ENCODE results near the gene MED12.

Gene MED12

DNA sequence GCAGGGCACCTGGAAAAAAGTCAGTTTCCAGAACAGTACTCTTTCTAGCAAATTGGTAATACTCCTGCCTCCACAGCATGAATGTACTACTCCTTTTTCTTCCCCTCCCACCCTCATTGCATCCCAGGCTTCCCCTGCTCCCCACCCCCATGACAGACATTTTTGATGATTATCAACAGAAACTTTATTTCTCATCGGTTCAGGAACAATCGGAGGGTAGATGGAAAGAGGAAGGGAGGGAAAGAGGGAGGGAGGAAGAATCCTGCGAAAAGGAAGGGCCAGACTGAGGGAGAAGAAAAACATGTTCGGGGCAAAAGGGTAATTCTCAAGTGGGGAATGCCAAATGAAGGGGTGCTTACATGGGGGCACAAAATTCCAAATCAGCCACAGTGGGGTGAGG is 11.2 kb upstream of the MED12 start:
- no peak overlapping the region for H3K4me3 ChIP-seq (ENCODE audit: low read length)
- no peak for DNase-seq (ENCODE audit: low read depth)
- TF ChIP-seq, protein P1, sequence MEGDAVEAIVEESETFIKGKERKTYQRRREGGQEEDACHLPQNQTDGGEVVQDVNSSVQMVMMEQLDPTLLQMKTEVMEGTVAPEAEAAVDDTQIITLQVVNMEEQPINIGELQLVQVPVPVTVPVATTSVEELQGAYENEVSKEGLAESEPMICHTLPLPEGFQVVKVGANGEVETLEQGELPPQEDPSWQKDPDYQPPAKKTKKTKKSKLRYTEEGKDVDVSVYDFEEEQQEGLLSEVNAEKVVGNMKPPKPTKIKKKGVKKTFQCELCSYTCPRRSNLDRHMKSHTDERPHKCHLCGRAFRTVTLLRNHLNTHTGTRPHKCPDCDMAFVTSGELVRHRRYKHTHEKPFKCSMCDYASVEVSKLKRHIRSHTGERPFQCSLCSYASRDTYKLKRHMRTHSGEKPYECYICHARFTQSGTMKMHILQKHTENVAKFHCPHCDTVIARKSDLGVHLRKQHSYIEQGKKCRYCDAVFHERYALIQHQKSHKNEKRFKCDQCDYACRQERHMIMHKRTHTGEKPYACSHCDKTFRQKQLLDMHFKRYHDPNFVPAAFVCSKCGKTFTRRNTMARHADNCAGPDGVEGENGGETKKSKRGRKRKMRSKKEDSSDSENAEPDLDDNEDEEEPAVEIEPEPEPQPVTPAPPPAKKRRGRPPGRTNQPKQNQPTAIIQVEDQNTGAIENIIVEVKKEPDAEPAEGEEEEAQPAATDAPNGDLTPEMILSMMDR (conservative IDR thresholded peaks at IDR 0.05; ENCODE audit: low read length): no peak

- DNase-seq (ENCODE audit: low read depth): no peak
- no peak overlapping the region for H3K4me3 ChIP-seq (ENCODE audit: low read length)
- TF ChIP-seq, protein P1 (conservative IDR thresholded peaks at IDR 0.05; ENCODE audit: low read length): no peak
These were observed 10.5 kb upstream of the MED12 start for GRCh38 chrX:71107762-71108360.

GRCh38 chrX:71109051-71109450 is 9.3 kb upstream of the MED12 start:
- no peak for DNase-seq (ENCODE audit: low read depth)
- TF ChIP-seq, protein P1 (conservative IDR thresholded peaks at IDR 0.05; ENCODE audit: low read length): no peak
- no peak overlapping the region for H3K4me3 ChIP-seq (ENCODE audit: low read length)

DNA sequence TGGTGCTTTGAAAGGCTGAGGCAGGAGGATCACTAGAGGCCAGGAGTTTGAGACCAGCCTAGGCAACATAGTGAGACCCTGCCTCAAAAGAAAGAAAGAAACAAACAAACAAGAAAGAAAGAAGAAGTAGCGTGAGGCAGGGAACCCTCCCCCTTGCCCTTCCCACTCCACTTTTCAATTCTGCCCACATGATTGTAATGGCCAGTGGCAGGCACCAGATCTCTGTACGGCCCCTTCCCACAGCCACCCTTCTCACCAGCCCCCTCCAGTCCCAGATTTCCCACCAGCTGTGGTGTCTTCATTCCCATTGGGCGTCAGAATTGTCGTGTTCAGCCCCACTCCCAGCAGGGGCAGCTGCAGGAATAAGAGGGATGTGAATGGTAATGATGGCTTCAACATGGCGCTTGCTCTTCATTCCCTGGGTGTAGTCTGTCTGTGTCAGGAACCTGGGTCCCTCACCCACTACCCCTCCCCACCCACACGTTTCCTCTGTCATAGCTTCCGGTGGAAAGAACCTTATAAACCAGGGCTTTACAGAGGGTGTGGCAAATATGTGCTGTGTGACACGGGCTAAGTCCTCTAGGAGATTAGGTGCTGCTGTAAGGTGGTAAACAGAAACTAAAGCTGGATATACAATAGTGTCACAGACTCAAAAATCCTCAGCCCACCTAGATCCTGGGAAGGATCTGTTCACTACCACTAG is 7.1 kb upstream of the MED12 start, which contains the start of gene IL2RG:
IL2RG (minus strand) TSS at position 437 of the 703 bp plus-strand sequence; CDS start at position 399, 38 bp downstream.
- DNase-seq (ENCODE audit: low read depth): no peak
- no peak within 1 kb of the TSS for H3K4me3 ChIP-seq (ENCODE audit: low read length)
- TF ChIP-seq, protein P1 (conservative IDR thresholded peaks at IDR 0.05; ENCODE audit: low read length): no peak

DNA sequence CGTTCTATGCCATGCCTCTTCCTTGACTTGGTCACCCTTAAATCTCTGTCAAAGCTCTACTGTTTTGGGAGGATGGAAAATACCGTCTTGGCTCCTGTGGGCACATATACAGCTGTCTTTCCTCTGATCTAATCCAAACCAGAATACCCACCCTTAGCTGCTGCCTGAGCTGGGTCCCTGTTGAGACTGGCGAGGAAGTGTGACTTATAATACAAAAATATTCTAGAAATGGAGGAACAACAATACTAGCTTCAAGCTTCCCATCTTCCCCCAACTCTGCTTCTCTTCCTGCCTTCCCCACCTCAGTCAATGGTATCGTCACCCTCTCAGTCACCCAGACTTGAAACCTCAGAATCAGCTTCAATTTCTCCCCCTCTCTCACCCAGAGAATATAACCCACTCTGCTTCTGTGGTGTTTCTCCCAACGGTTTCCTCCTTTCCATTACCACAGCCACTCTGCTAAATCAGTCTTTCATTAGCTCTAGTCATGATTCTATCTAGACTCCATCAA is 6.4 kb upstream of the MED12 start:
- DNase-seq (ENCODE audit: low read depth): no peak
- no peak overlapping the region for H3K4me3 ChIP-seq (ENCODE audit: low read length)
- TF ChIP-seq, protein P1 (conservative IDR thresholded peaks at IDR 0.05; ENCODE audit: low read length): no peak

DNA sequence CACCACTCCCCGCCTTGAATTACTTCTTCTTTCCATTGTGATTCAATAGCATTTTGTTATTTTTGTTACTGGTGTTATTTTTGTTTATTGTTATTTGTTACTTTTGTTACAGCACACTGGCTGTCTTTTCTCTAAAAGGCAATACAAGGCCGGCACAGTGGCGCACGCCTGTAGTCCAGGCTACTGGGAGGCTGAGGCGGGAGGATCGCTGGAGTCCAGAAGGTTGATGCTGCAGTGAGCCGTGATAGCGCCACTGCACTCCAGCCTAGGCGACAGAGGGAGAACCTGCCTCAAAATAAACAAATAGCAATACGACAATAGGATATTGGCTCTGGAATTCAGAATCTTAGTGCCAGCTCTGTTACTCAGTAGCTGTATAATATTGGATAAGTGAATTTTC is 1.0 kb upstream of the MED12 start:
- TF ChIP-seq, protein P1 (conservative IDR thresholded peaks at IDR 0.05; ENCODE audit: low read length): no peak
- DNase-seq (ENCODE audit: low read depth): no peak
- H3K4me3 ChIP-seq (ENCODE audit: low read length): no peak overlapping the region
